Measurements from ENCODE around the gene MSANTD3.

The MSANTD3 gene

GRCh38 chr9:100445903-100446549 is 19.1 kb downstream of the MSANTD3 start:
- Histone ChIP-seq H3K27me3 (ENCODE audit: insufficient read depth, low read length) (no peaks in the 10 kb centered on the region), H3K4me3 (ENCODE audit: low read length) (no peak overlapping the region), H3K36me3 (ENCODE audit: insufficient read depth, low read length) (peaks cover 43% of the 10 kb centered on the region), H3K27ac (ENCODE audit: low read depth, low read length) (no peak overlapping the region), H3K4me1 (ENCODE audit: insufficient read depth, low read length) (peaks cover 19% of the 10 kb centered on the region), H3K9ac (ENCODE audit: low read depth, low read length) (no peak overlapping the region), H3K9me3 (ENCODE audit: insufficient read depth, low read depth, low read length) (no peaks in the 10 kb centered on the region)
- 94% methylated on average over 2 of the region's 5 CpGs for WGBS

GRCh38 chr9:100447041-100447440 is 20.1 kb downstream of the MSANTD3 start:
- Histone ChIP-seq H3K4me3 (ENCODE audit: low read length) (no peak overlapping the region), H3K27me3 (ENCODE audit: insufficient read depth, low read length) (no peaks in the 10 kb centered on the region), H3K9me3 (ENCODE audit: insufficient read depth, low read depth, low read length) (no peaks in the 10 kb centered on the region), H3K4me1 (ENCODE audit: insufficient read depth, low read length) (peaks cover 15% of the 10 kb centered on the region), H3K27ac (ENCODE audit: low read depth, low read length) (peak overlapping the region; percentile 9), H3K9ac (ENCODE audit: low read depth, low read length) (no peak overlapping the region), H3K36me3 (ENCODE audit: insufficient read depth, low read length) (peaks cover 53% of the 10 kb centered on the region)

GRCh38 chr9:100448266-100448665 is 21.3 kb downstream of the MSANTD3 start:
- Histone ChIP-seq H3K27me3 (ENCODE audit: insufficient read depth, low read length) (no peaks in the 10 kb centered on the region), H3K36me3 (ENCODE audit: insufficient read depth, low read length) (peaks cover 60% of the 10 kb centered on the region), H3K9me3 (ENCODE audit: insufficient read depth, low read depth, low read length) (no peaks in the 10 kb centered on the region), H3K27ac (ENCODE audit: low read depth, low read length) (no peak overlapping the region), H3K4me1 (ENCODE audit: insufficient read depth, low read length) (peaks cover 12% of the 10 kb centered on the region), H3K4me3 (ENCODE audit: low read length) (no peak overlapping the region), H3K9ac (ENCODE audit: low read depth, low read length) (no peak overlapping the region)
- WGBS: 96% methylated on average over 2 of the region's 2 CpGs

GRCh38 chr9:100449420-100449819 is 22.5 kb downstream of the MSANTD3 start:
- no peak overlapping the region for H3K4me3 ChIP-seq (ENCODE audit: low read length)
- WGBS: 95% methylated on average over 2 of the region's 2 CpGs

GRCh38 chr9:100452894-100453293 is 26.0 kb downstream of the MSANTD3 start:
- H3K36me3 ChIP-seq (ENCODE audit: insufficient read depth, low read length): peaks cover 48% of the 10 kb centered on the region
- H3K27me3 ChIP-seq (ENCODE audit: insufficient read depth, low read length): no peaks in the 10 kb centered on the region
- H3K4me3 ChIP-seq (ENCODE audit: low read length): no peak overlapping the region
- H3K9ac ChIP-seq (ENCODE audit: low read depth, low read length): no peak overlapping the region
- H3K9me3 ChIP-seq (ENCODE audit: insufficient read depth, low read depth, low read length): no peaks in the 10 kb centered on the region
- no peaks in the 10 kb centered on the region for H3K4me1 ChIP-seq (ENCODE audit: insufficient read depth, low read length)
- no peak overlapping the region for H3K27ac ChIP-seq (ENCODE audit: low read depth, low read length)
- 97% methylated on average over 2 of the region's 2 CpGs for WGBS

More at GRCh38 chr9:100449420-100449819, 22.5 kb downstream of the MSANTD3 start:
- no peak overlapping the region for H3K9ac ChIP-seq (ENCODE audit: low read depth, low read length)
- H3K4me1 ChIP-seq (ENCODE audit: insufficient read depth, low read length): peaks cover 10% of the 10 kb centered on the region
- H3K27me3 ChIP-seq (ENCODE audit: insufficient read depth, low read length): no peaks in the 10 kb centered on the region
- H3K9me3 ChIP-seq (ENCODE audit: insufficient read depth, low read depth, low read length): no peaks in the 10 kb centered on the region
- H3K36me3 ChIP-seq (ENCODE audit: insufficient read depth, low read length): peaks cover 64% of the 10 kb centered on the region
- no peak overlapping the region for H3K27ac ChIP-seq (ENCODE audit: low read depth, low read length)

GRCh38 chr9:100455470-100455869 is 28.5 kb downstream of the MSANTD3 start:
- H3K4me3 ChIP-seq (ENCODE audit: low read length): no peak overlapping the region
- H3K36me3 ChIP-seq (ENCODE audit: insufficient read depth, low read length): peaks cover 37% of the 10 kb centered on the region
- no peak overlapping the region for H3K27ac ChIP-seq (ENCODE audit: low read depth, low read length)
- H3K27me3 ChIP-seq (ENCODE audit: insufficient read depth, low read length): no peaks in the 10 kb centered on the region
- no peaks in the 10 kb centered on the region for H3K9me3 ChIP-seq (ENCODE audit: insufficient read depth, low read depth, low read length)
- no peaks in the 10 kb centered on the region for H3K4me1 ChIP-seq (ENCODE audit: insufficient read depth, low read length)
- no peak overlapping the region for H3K9ac ChIP-seq (ENCODE audit: low read depth, low read length)

GRCh38 chr9:100457517-100457916 is 30.6 kb downstream of the MSANTD3 start:
- H3K36me3 ChIP-seq (ENCODE audit: insufficient read depth, low read length): peaks cover 18% of the 10 kb centered on the region
- no peaks in the 10 kb centered on the region for H3K27me3 ChIP-seq (ENCODE audit: insufficient read depth, low read length)
- peaks cover 4% of the 10 kb centered on the region; the same call in 1 of the 2 replicates for H3K4me1 ChIP-seq (ENCODE audit: insufficient read depth, low read length)
- 100% methylated on average over 1 of the region's 1 CpG for WGBS
- H3K4me3 ChIP-seq (ENCODE audit: low read length): no peak overlapping the region
- no peak overlapping the region for H3K9ac ChIP-seq (ENCODE audit: low read depth, low read length)
- no peaks in the 10 kb centered on the region for H3K9me3 ChIP-seq (ENCODE audit: insufficient read depth, low read depth, low read length)
- H3K27ac ChIP-seq (ENCODE audit: low read depth, low read length): no peak overlapping the region

- no peak overlapping the region for H3K9ac ChIP-seq (ENCODE audit: low read depth, low read length)
- no peaks in the 10 kb centered on the region for H3K27me3 ChIP-seq (ENCODE audit: insufficient read depth, low read length)
- H3K27ac ChIP-seq (ENCODE audit: low read depth, low read length): no peak overlapping the region
- H3K36me3 ChIP-seq (ENCODE audit: insufficient read depth, low read length): no peaks in the 10 kb centered on the region
- H3K9me3 ChIP-seq (ENCODE audit: insufficient read depth, low read depth, low read length): no peaks in the 10 kb centered on the region
- 80% methylated on average over 2 of the region's 2 CpGs for WGBS
- H3K4me1 ChIP-seq (ENCODE audit: insufficient read depth, low read length): peaks cover 7% of the 10 kb centered on the region; the same call in 1 of the 2 replicates
- no peak overlapping the region for H3K4me3 ChIP-seq (ENCODE audit: low read length)
Measured at GRCh38 chr9:100459963-100460362, 33.0 kb downstream of the MSANTD3 start.

- peaks cover 10% of the 10 kb centered on the region; the same call in 1 of the 2 replicates for H3K4me1 ChIP-seq (ENCODE audit: insufficient read depth, low read length)
- H3K27me3 ChIP-seq (ENCODE audit: insufficient read depth, low read length): no peaks in the 10 kb centered on the region
- no peaks in the 10 kb centered on the region for H3K36me3 ChIP-seq (ENCODE audit: insufficient read depth, low read length)
- no peak overlapping the region for H3K27ac ChIP-seq (ENCODE audit: low read depth, low read length)
- 100% methylated on average over 1 of the region's 2 CpGs for WGBS
- no peak overlapping the region for H3K4me3 ChIP-seq (ENCODE audit: low read length)
- H3K9ac ChIP-seq (ENCODE audit: low read depth, low read length): no peak overlapping the region
- no peaks in the 10 kb centered on the region for H3K9me3 ChIP-seq (ENCODE audit: insufficient read depth, low read depth, low read length)
Measured at GRCh38 chr9:100465274-100465673, 38.3 kb downstream of the MSANTD3 start.

- Histone ChIP-seq H3K27me3 (ENCODE audit: insufficient read depth, low read length) (no peaks in the 10 kb centered on the region), H3K27ac (ENCODE audit: low read depth, low read length) (no peak overlapping the region)
- WGBS: 100% methylated on average over 1 of the region's 1 CpG
Measured at GRCh38 chr9:100465761-100466160, 38.8 kb downstream of the MSANTD3 start.

GRCh38 chr9:100466171-100466828 is 39.4 kb downstream of the MSANTD3 start:
- WGBS: 100% methylated on average over 2 of the region's 2 CpGs
- Histone ChIP-seq H3K4me1 (ENCODE audit: insufficient read depth, low read length) (peaks cover 10% of the 10 kb centered on the region; the same call in 1 of the 2 replicates), H3K27ac (ENCODE audit: low read depth, low read length) (no peak overlapping the region), H3K4me3 (ENCODE audit: low read length) (no peak overlapping the region), H3K9ac (ENCODE audit: low read depth, low read length) (no peak overlapping the region), H3K36me3 (ENCODE audit: insufficient read depth, low read length) (no peaks in the 10 kb centered on the region), H3K9me3 (ENCODE audit: insufficient read depth, low read depth, low read length) (no peaks in the 10 kb centered on the region), H3K27me3 (ENCODE audit: insufficient read depth, low read length) (no peaks in the 10 kb centered on the region)

More at GRCh38 chr9:100465761-100466160, 38.8 kb downstream of the MSANTD3 start:
- Histone ChIP-seq H3K4me1 (ENCODE audit: insufficient read depth, low read length) (peaks cover 10% of the 10 kb centered on the region; the same call in 1 of the 2 replicates), H3K36me3 (ENCODE audit: insufficient read depth, low read length) (no peaks in the 10 kb centered on the region), H3K9ac (ENCODE audit: low read depth, low read length) (no peak overlapping the region), H3K4me3 (ENCODE audit: low read length) (no peak overlapping the region), H3K9me3 (ENCODE audit: insufficient read depth, low read depth, low read length) (no peaks in the 10 kb centered on the region)
